Stimulated activated effector memory CD8-positive, alpha-beta T cell treated with anti-CD3 and anti-CD28 coated beads, Interleukin-12 subunit alpha, Interleukin-12 subunit beta, amount 100 ng/mL, for 72 hours (primary cell): ENCODE measurements around the gene ZDHHC5.

Source experiments
- ATAC-seq: fragments of 150-1000 bp; cut with Tn5 transposase; 2 replicates; pipeline ENCODE4 v1.10.0; 2021
- DNase-seq, 2 donors: peaks; one replicate each; pipeline ENCODE4 v3.0.0; 2021 to 2022; ENCODE audit warnings: low spot score in 2 of 2
- H3K27ac Mint-ChIP-seq: one replicate; pipeline ENCODE4 v1.8.0; 2022; ENCODE audit warnings: mild to moderate bottlenecking, mixed read lengths
- H3K36me3 Mint-ChIP-seq: one replicate; pipeline ENCODE4 v1.8.0; 2022; ENCODE audit warnings: mild to moderate bottlenecking, mixed read lengths
- H3K4me1 Mint-ChIP-seq: one replicate; pipeline ENCODE4 v1.8.0; 2022; ENCODE audit warnings: mixed read lengths
- H3K4me3 Mint-ChIP-seq: one replicate; pipeline ENCODE4 v1.8.0; 2022; ENCODE audit warnings: mild to moderate bottlenecking, mixed read lengths
- H3K9me3 Mint-ChIP-seq: one replicate; pipeline ENCODE4 v1.8.0; 2022; ENCODE audit warnings: mixed read lengths

ZDHHC5 gene

GRCh38 chr11:57667736-57668433, at the start of gene ZDHHC5:
ZDHHC5 (plus strand) TSS chr11:57668114; CDS start chr11:57673091, 4,977 bp downstream.
- peaks cover 52% of the 10 kb centered on the region for H3K36me3 Mint-ChIP-seq
- peak; percentile 93 to 99 for DNase-seq
- peak within 1 kb of the TSS; percentile 99 for H3K27ac Mint-ChIP-seq
- H3K9me3 Mint-ChIP-seq = no peaks in the 10 kb centered on the region
- H3K4me3 Mint-ChIP-seq = peak within 1 kb of the TSS; percentile 94
- peak; percentile 92 for ATAC-seq
- H3K4me1 Mint-ChIP-seq = peaks cover 33% of the 10 kb centered on the region

GRCh38 chr11:57618438-57618837, 49.5 kb upstream of the ZDHHC5 start:
- DNase-seq (no peak), ATAC-seq (no peak)
- Mint-ChIP-seq H3K9me3 (no peaks in the 10 kb centered on the region), H3K4me3 (no peak overlapping the region), H3K27ac (no peak overlapping the region), H3K4me1 (no peaks in the 10 kb centered on the region), H3K36me3 (no peaks in the 10 kb centered on the region)

GRCh38 chr11:57619331-57619730, 48.6 kb upstream of the ZDHHC5 start:
- H3K27ac Mint-ChIP-seq = no peak overlapping the region
- DNase-seq (no peak), ATAC-seq (no peak)
- no peaks in the 10 kb centered on the region for H3K4me1 Mint-ChIP-seq
- no peaks in the 10 kb centered on the region for H3K36me3 Mint-ChIP-seq
- H3K9me3 Mint-ChIP-seq = no peaks in the 10 kb centered on the region
- no peak overlapping the region for H3K4me3 Mint-ChIP-seq

- Mint-ChIP-seq H3K4me3 (no peak overlapping the region), H3K4me1 (no peaks in the 10 kb centered on the region), H3K27ac (no peak overlapping the region), H3K9me3 (no peaks in the 10 kb centered on the region), H3K36me3 (no peaks in the 10 kb centered on the region)
- no peak for ATAC-seq
- DNase-seq = no peak
Measured at GRCh38 chr11:57620467-57620866, 47.4 kb upstream of the ZDHHC5 start.

- Mint-ChIP-seq H3K4me1 (no peaks in the 10 kb centered on the region), H3K9me3 (no peaks in the 10 kb centered on the region), H3K27ac (no peak overlapping the region), H3K4me3 (no peak overlapping the region), H3K36me3 (no peaks in the 10 kb centered on the region)
- DNase-seq = no peak
- ATAC-seq = no peak
Measured at GRCh38 chr11:57622263-57622662, 45.7 kb upstream of the ZDHHC5 start.

- ATAC-seq = no peak
- Mint-ChIP-seq H3K27ac (no peak overlapping the region), H3K4me1 (no peaks in the 10 kb centered on the region), H3K36me3 (no peaks in the 10 kb centered on the region), H3K4me3 (no peak overlapping the region), H3K9me3 (no peaks in the 10 kb centered on the region)
- DNase-seq = no peak
Measured at GRCh38 chr11:57624864-57625263, 43.0 kb upstream of the ZDHHC5 start.

- Mint-ChIP-seq H3K4me1 (no peaks in the 10 kb centered on the region), H3K36me3 (no peaks in the 10 kb centered on the region), H3K4me3 (no peak overlapping the region), H3K27ac (no peak overlapping the region), H3K9me3 (no peaks in the 10 kb centered on the region)
- DNase-seq = no peak
- no peak for ATAC-seq
Measured at GRCh38 chr11:57626895-57627294, 41.0 kb upstream of the ZDHHC5 start.

- H3K4me1 Mint-ChIP-seq = no peaks in the 10 kb centered on the region
- ATAC-seq (no peak), DNase-seq (no peak)
- no peaks in the 10 kb centered on the region for H3K36me3 Mint-ChIP-seq
- no peak overlapping the region for H3K27ac Mint-ChIP-seq
- no peaks in the 10 kb centered on the region for H3K9me3 Mint-ChIP-seq
- no peak overlapping the region for H3K4me3 Mint-ChIP-seq
Measured at GRCh38 chr11:57630171-57630570, 37.7 kb upstream of the ZDHHC5 start.

GRCh38 chr11:57632116-57632515, 35.8 kb upstream of the ZDHHC5 start:
- Mint-ChIP-seq H3K4me3 (no peak overlapping the region), H3K27ac (no peak overlapping the region), H3K36me3 (no peaks in the 10 kb centered on the region), H3K4me1 (no peaks in the 10 kb centered on the region), H3K9me3 (no peaks in the 10 kb centered on the region)
- DNase-seq (no peak), ATAC-seq (no peak)

GRCh38 chr11:57633394-57634070, 34.4 kb upstream of the ZDHHC5 start:
- Mint-ChIP-seq H3K9me3 (no peaks in the 10 kb centered on the region), H3K4me3 (no peak overlapping the region), H3K27ac (no peak overlapping the region), H3K4me1 (peaks cover 9% of the 10 kb centered on the region), H3K36me3 (no peaks in the 10 kb centered on the region)
- no peak for ATAC-seq
- no peak for DNase-seq

GRCh38 chr11:57634311-57634710, 33.6 kb upstream of the ZDHHC5 start:
- no peak overlapping the region for H3K27ac Mint-ChIP-seq
- H3K36me3 Mint-ChIP-seq = no peaks in the 10 kb centered on the region
- peaks cover 17% of the 10 kb centered on the region for H3K4me1 Mint-ChIP-seq
- ATAC-seq = no peak
- H3K9me3 Mint-ChIP-seq = no peaks in the 10 kb centered on the region
- DNase-seq = no peak
- no peak overlapping the region for H3K4me3 Mint-ChIP-seq

- ATAC-seq (no peak), DNase-seq (no peak)
- Mint-ChIP-seq H3K36me3 (no peaks in the 10 kb centered on the region), H3K4me3 (no peak overlapping the region), H3K4me1 (peaks cover 19% of the 10 kb centered on the region), H3K9me3 (no peaks in the 10 kb centered on the region), H3K27ac (no peak overlapping the region)
Measured at GRCh38 chr11:57635246-57635645, 32.7 kb upstream of the ZDHHC5 start.

- Mint-ChIP-seq H3K4me1 (peaks cover 19% of the 10 kb centered on the region), H3K4me3 (peak overlapping the region; percentile 79), H3K36me3 (no peaks in the 10 kb centered on the region), H3K9me3 (no peaks in the 10 kb centered on the region), H3K27ac (peak overlapping the region; percentile 43)
- ATAC-seq (no peak), DNase-seq (no peak)
Measured at GRCh38 chr11:57637626-57638004, 30.3 kb upstream of the ZDHHC5 start.

- Mint-ChIP-seq H3K27ac (peak overlapping the region; percentile 43), H3K9me3 (no peaks in the 10 kb centered on the region)
- DNase-seq = no peak
Measured at GRCh38 chr11:57638005-57638781, 29.7 kb upstream of the ZDHHC5 start.

GRCh38 chr11:57638811-57639320, 29.0 kb upstream of the ZDHHC5 start:
- peak; percentile 51 for ATAC-seq
- no peaks in the 10 kb centered on the region for H3K36me3 Mint-ChIP-seq
- H3K4me1 Mint-ChIP-seq = peaks cover 19% of the 10 kb centered on the region
- peak overlapping the region; percentile 79 for H3K4me3 Mint-ChIP-seq
- no peak for DNase-seq
- H3K9me3 Mint-ChIP-seq = no peaks in the 10 kb centered on the region
- H3K27ac Mint-ChIP-seq = peak overlapping the region; percentile 43

More at GRCh38 chr11:57638005-57638781, 29.7 kb upstream of the ZDHHC5 start:
- peaks cover 19% of the 10 kb centered on the region for H3K4me1 Mint-ChIP-seq
- H3K36me3 Mint-ChIP-seq = no peaks in the 10 kb centered on the region
- H3K4me3 Mint-ChIP-seq = peak overlapping the region; percentile 79
- ATAC-seq = peak; percentile 39
